ENCODE data around the gene TXNDC2. TPM values are rescaled to one million over a fixed set of nuclear protein-coding genes. Genes with fewer than 3 reads are reported as not detected.

The TXNDC2 gene
- total RNA-seq, 1 experiment from 2014 or later, result 0.12 TPM

GRCh38 chr18:9926223-9926894, 40.6 kb downstream of the TXNDC2 start:
- BruUV-seq (replicated peaks), result no TSS peak

More at GRCh38 chr18:9926223-9926894, 40.6 kb downstream of the TXNDC2 start:
- Histone ChIP-seq H3K9me3 (ENCODE audit: control insufficient read depth in 1 of 2, insufficient read depth in 1 of 2, low read depth in 1 of 2, low read length in 2 of 2) (no peaks in the 10 kb centered on the region), H3K27ac (ENCODE audit: low read depth, low read length) (no peak overlapping the region), H3K4me2 (ENCODE audit: low read length) (no peak overlapping the region), H3K79me2 (ENCODE audit: insufficient read depth, low read length) (peaks cover 100% of the 10 kb centered on the region), H4K20me1 (ENCODE audit: insufficient read depth) (peaks cover 81% of the 10 kb centered on the region; the same call in 1 of the 2 replicates), H3K4me1 (ENCODE audit: control insufficient read depth in 1 of 2, insufficient read depth in 2 of 2, low read length in 2 of 2) (peaks cover 0 to 45% of the 10 kb centered on the region in 2 experiments; a peak in 2 of 4 replicates), H3K9ac (ENCODE audit: low read length) (no peak overlapping the region), H3K4me3 (replicated peaks in 1 of 2; ENCODE audit: low read depth in 1 of 2, low read length in 2 of 2) (no peak overlapping the region), H3K27me3 (ENCODE audit: insufficient read depth, low read length) (no peaks in the 10 kb centered on the region), H3K9me2 (ENCODE audit: insufficient read depth) (no peaks in the 10 kb centered on the region), H3K36me3 (ENCODE audit: control insufficient read depth in 1 of 2, insufficient read depth in 2 of 2, low read length in 2 of 2) (no peaks in the 10 kb centered on the region), H2AFZ (ENCODE audit: low read depth, low read length, poor library complexity, severe bottlenecking) (no peak overlapping the region)
- intact Hi-C loops (cut with micrococcal nuclease), result no loop called here
- CTCF ChIA-PET, result no interaction called here
- RAD21 ChIA-PET (ENCODE audit: low non-redundant PET in 1 of 2, low total read pairs in 2 of 2, uncharacterized antibody in 2 of 2, unreplicated experiment in 2 of 2), result no interaction called here
- no peak for TF ChIP-seq POLR2AphosphoS5 (IDR thresholded peaks at IDR 0.05; ENCODE audit: low read depth, low read length)
- no peak for TF ChIP-seq CEBPB (IDR thresholded peaks at IDR 0.05; ENCODE audit: low read depth)
- no peak for TF ChIP-seq SIN3A (IDR thresholded peaks at IDR 0.05; ENCODE audit: low read depth)
- no peak for TF ChIP-seq CBX3 (IDR thresholded peaks at IDR 0.05; ENCODE audit: low read depth)
- no peak for TF ChIP-seq JUND (IDR thresholded peaks at IDR 0.05)
- TF ChIP-seq EGR1 (IDR thresholded peaks at IDR 0.05; ENCODE audit: low read depth), result no peak
- TF ChIP-seq ELF1 (IDR thresholded peaks at IDR 0.05; ENCODE audit: borderline replicate concordance, low read depth), result no peak
- TF ChIP-seq EZH2phosphoT487 (IDR thresholded peaks at IDR 0.05; ENCODE audit: borderline replicate concordance), result no peak
- TF ChIP-seq SRF (IDR thresholded peaks at IDR 0.05; ENCODE audit: low read depth), result no peak
- TF ChIP-seq POLR2A (IDR thresholded peaks at IDR 0.05; ENCODE audit: borderline replicate concordance, extremely low read depth, insufficient read depth, insufficient read length), result no peak
- no peak for TF ChIP-seq ZNF274 (IDR thresholded peaks at IDR 0.05; ENCODE audit: low read depth, low read length)
- TF ChIP-seq TCF7L2 (IDR thresholded peaks at IDR 0.05; ENCODE audit: borderline replicate concordance, extremely low read depth, insufficient read depth, insufficient read length), result no peak
- no peak for TF ChIP-seq RAD21 (IDR thresholded peaks at IDR 0.05; ENCODE audit: low read depth)
- no peak for TF ChIP-seq YY1 (IDR thresholded peaks at IDR 0.05; ENCODE audit: extremely low read depth, insufficient replicate concordance, low read depth, low read length)
- no peak for TF ChIP-seq FOSL1 (IDR thresholded peaks at IDR 0.05; ENCODE audit: low read depth)
- TF ChIP-seq SP1 (IDR thresholded peaks at IDR 0.05; ENCODE audit: low read depth), result no peak
- TF ChIP-seq, protein P1, sequence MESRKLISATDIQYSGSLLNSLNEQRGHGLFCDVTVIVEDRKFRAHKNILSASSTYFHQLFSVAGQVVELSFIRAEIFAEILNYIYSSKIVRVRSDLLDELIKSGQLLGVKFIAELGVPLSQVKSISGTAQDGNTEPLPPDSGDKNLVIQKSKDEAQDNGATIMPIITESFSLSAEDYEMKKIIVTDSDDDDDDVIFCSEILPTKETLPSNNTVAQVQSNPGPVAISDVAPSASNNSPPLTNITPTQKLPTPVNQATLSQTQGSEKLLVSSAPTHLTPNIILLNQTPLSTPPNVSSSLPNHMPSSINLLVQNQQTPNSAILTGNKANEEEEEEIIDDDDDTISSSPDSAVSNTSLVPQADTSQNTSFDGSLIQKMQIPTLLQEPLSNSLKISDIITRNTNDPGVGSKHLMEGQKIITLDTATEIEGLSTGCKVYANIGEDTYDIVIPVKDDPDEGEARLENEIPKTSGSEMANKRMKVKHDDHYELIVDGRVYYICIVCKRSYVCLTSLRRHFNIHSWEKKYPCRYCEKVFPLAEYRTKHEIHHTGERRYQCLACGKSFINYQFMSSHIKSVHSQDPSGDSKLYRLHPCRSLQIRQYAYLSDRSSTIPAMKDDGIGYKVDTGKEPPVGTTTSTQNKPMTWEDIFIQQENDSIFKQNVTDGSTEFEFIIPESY (IDR thresholded peaks at IDR 0.05; ENCODE audit: extremely low read depth, insufficient replicate concordance, low read length), result no peak
- no peak for TF ChIP-seq EZH2 (IDR thresholded peaks at IDR 0.05)
- no peak for DNase-seq (ENCODE audit: low read depth, low spot score)
- no peak for ATAC-seq
- POLR2A ChIA-PET, result no interaction called here

Measured in HCT116 (cell line).